ENCODE results near the gene LTO1. TPM values are rescaled to one million over a fixed set of nuclear protein-coding genes. Genes with fewer than 3 reads are reported as not detected.
A peak's percentile ranks its signal among the peaks of the same experiment; 100 is the strongest.

Gene LTO1
- total RNA-seq, 1 experiment from 2014 or later, result 18.6 TPM

- peak; percentile 43 for DNase-seq (ENCODE audit: low read depth)
These were observed 27.8 kb downstream of the LTO1 start for GRCh38 chr11:69647390-69647748.

- DNase-seq (ENCODE audit: low read depth), result peak; percentile 48
These were observed 28.4 kb downstream of the LTO1 start for GRCh38 chr11:69646493-69647389.

DNA sequence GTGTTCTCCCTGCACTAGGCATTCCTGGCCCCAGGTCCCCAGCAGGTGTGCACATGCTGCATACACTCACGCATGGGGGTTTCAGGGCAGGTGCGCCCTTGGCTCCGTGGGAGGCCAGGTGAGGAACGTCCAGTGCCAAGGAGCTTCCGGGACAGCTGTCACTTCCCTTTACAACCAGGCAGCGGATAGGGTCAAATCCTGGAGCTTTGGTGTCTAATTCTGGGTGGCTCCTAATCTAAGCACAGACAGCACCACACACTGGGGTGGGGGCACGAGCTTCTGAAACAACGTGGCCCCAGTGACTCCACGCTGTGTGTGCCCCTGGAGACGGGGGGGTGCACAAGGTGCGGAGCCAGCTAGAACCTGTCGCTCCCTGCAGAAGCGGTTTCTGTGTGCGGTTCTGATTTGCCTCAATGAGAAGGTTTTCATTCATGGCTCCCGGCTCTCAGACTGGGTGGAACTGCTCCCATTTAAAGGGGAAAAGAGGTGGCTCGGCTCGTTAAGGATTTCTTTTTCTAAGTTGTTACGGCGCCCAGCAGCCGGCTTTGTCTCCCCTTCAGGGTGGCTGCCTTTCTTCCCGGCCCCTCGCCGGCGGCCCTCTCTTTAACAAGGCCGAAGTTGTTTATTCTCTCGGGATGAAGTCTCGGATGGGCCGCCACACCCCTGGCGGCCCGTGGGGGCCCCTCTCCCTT lies 29.2 kb downstream of the LTO1 start:
- DNase-seq (ENCODE audit: low read depth), result peak; percentile 27

GRCh38 chr11:69644962-69645675 lies 30.0 kb downstream of the LTO1 start:
- no peak for DNase-seq (ENCODE audit: low read depth)

GRCh38 chr11:69644071-69644961 lies 30.8 kb downstream of the LTO1 start:
- peak; percentile 83 for DNase-seq (ENCODE audit: low read depth)

- DNase-seq (ENCODE audit: low read depth), result no peak
These were observed 31.5 kb downstream of the LTO1 start for GRCh38 chr11:69643646-69644045.

- peak; percentile 75 for DNase-seq (ENCODE audit: low read depth)
These were observed 32.1 kb downstream of the LTO1 start for GRCh38 chr11:69642913-69643632.

DNA sequence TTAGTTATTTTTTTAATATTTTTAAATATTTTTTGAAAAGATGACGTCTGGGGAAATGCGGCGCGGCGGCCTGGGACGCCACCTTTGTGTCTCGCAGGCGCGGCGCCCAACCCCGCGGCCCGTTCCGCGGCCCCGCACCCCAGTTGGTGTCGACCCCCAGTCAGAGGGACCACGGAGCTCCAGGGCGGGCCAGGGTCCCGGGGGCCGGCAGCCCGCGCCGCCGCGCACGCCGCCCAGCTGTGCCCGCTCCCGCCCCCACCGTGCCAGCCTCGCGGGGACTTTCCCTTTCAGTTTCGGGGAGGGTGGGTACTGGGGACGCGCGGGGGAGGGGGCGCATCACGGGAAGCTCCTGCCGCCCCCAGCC lies 32.6 kb downstream of the LTO1 start:
- DNase-seq (ENCODE audit: low read depth), result no peak

DNA sequence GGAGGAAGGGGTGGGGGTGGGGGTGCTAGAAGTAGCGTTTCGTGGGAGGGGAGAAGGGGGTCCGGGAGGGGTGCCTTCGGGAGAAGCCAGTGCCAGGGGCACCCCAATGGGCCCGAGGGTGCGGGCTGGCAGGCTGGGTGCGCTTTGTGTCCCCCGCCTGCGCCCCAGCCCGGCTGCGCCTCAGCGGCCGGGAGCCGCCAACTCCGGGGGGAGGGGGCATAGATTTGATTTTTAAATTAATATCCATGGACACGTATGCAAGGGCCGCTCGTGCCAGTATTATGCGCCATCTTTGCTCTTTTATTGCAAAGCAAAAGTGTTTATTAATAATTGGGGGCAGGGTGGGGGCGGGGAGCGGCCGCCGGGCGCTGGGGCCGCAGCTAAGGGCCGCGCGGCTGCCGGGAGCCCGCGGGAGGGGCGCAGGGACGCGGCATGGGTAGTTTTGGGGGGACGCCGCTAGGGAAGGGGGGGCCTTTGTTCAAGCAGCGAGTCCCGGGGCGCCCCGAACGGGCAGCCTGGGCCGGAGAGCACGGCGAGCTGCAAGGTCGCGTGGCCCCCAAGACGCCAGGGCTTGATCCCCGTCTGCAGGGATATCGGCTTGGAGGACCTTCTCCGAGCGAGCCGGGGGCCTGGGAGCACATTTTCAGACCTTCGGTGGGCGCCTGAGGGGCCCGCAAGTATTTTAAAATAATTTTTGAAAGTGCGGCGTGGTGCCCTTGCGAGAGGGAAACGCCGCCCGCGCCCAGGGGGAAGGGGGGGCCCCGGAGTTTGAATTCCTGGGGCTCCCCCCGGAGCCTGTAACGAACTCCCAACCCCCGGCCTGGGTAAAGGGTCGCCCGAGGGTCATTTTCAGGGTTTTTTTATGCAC lies 33.2 kb downstream of the LTO1 start:
- DNase-seq (ENCODE audit: low read depth), result no peak

DNA sequence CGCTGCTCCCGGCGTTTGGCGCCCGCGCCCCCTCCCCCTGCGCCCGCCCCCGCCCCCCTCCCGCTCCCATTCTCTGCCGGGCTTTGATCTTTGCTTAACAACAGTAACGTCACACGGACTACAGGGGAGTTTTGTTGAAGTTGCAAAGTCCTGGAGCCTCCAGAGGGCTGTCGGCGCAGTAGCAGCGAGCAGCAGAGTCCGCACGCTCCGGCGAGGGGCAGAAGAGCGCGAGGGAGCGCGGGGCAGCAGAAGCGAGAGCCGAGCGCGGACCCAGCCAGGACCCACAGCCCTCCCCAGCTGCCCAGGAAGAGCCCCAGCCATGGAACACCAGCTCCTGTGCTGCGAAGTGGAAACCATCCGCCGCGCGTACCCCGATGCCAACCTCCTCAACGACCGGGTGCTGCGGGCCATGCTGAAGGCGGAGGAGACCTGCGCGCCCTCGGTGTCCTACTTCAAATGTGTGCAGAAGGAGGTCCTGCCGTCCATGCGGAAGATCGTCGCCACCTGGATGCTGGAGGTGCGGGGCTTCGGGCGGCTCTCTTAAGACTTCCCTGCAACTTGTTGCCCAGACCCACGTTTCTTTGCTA lies 34.1 kb downstream of the LTO1 start, which contains the start of gene CCND1:
Gene CCND1 (plus strand): TSS at position 162 of the 587 bp plus-strand sequence. CDS start 158 bp downstream, at position 320.
- peak; percentile 88 for DNase-seq (ENCODE audit: low read depth)

GRCh38 chr11:69640260-69640994 lies 34.7 kb downstream of the LTO1 start:
- DNase-seq (ENCODE audit: low read depth), result no peak

DNA sequence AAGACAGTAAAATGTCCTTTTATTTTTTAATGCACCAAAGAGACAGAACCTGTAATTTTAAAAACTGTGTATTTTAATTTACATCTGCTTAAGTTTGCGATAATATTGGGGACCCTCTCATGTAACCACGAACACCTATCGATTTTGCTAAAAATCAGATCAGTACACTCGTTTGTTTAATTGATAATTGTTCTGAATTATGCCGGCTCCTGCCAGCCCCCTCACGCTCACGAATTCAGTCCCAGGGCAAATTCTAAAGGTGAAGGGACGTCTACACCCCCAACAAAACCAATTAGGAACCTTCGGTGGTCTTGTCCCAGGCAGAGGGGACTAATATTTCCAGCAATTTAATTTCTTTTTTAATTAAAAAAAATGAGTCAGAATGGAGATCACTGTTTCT lies 35.3 kb downstream of the LTO1 start:
- DNase-seq (ENCODE audit: low read depth), result no peak

- peak; percentile 94 for DNase-seq (ENCODE audit: low read depth)
These were observed 36.0 kb downstream of the LTO1 start for GRCh38 chr11:69638941-69639681.

- no peak for DNase-seq (ENCODE audit: low read depth)
These were observed 36.9 kb downstream of the LTO1 start for GRCh38 chr11:69637941-69638871.

DNA sequence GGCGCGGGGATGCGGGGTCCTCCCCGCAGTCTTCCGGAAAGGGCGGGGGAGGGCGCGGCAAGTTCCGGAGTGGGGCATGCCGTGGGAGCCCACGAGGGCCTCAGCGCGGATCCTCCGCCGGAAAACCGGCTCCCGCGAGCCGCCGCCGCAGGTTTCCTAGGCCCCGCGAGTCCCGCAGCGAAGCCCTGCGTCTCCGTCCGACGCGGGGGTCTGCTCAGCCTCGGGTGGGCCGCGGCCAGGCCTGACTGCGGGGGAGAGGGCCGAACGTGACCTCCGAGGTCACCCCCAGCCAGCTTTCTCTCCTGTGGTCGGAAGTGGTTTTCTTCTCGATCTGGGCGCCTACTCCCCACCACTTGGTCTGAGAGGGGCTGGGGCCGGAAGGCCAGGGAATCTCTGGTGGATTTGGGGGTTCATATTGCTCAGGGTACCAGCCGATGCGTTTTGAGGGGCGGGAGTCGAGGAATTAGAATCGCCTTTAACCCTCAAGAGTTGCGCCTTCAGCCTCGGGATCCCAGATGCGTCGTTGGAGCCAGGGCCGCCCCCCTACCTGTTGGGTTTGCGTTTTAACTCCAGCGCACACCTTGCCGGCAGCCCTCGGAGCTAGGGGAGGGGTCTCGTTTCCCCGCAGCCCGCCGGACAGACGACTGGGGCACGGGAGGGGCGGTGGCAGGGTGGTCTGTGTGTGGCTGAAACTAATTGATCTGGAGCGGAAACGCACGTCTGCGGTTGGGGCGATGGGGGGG lies 37.8 kb downstream of the LTO1 start:
- no peak for DNase-seq (ENCODE audit: low read depth)

Measured in HT1080 (cell line).